Stimulated activated CD4-positive, alpha-beta T cell treated with anti-CD3 and anti-CD28 coated beads, Interleukin-4, amount 100 ng/mL, for 1 hour (primary cell): ENCODE results near the gene SALL4.
"Not testable (repeated sequence)": the region's sequence is repeated elsewhere in the genome, so short reads cannot be mapped to it uniquely, and the experiment has no call there.

Source experiments
- DNase-seq: peaks from one replicate; pipeline ENCODE4 v3.0.0-alpha.2; 2020

SALL4 gene

DNA sequence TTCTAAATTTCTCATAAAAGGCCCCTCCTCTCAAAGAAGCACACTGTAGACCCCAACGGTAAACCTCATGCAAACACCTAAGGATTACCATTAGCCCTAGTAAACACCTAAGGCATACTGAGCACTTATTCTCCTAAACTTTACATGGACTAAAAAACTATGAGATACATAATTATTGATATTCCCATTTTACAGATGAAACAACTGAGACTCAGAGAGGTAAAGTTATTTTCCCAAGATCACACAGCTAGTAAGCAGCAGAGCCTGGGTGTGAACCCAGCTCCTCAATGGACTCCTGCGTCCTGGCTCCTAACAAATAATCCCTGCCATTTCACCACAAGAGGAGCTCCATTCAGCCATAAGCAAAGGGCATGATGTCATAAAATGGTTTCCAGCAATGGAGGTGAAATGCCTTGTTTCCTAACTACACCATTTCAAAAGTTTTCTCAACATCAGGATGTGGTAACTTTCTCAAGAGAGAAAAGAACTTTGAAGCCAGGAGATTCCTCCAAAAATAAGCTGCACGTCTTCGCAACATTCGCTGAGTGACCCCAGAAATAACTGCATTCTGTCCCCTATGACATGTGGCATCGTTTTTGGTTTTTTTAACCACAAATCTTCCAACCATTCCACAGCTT is 38.2 kb downstream of the SALL4 start:
- no peak for DNase-seq

DNA sequence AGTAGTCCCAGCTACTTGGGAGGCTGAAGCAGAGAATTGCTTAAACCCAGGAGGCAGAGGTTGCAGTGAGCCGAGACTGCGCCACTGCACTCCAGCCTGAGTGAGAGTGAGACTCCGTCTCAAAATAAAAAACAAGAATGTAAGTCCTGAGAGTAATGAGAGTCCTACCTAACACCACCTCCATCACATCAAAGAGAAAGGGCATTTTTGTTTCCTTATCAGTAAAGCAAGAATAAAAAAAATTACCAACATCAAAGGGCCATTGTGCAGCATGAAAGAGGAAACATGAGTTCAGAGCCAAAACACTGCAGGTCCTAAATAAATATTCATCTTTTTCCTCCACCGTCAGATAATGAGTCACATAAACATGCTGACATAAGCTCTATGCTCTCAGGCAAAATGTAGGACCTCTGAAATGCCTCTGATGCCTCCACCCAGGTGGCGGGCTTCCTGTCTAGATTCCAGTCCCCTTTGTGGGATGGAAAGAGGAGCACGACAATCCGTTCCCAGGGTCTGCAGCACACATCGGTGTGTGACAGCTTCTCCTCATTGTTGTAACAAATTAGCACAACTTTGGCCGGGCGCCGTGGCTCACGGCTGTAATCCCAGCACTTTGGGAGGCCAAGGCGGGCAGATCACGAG is 41.3 kb downstream of the SALL4 start:
- DNase-seq, result no peak

DNA sequence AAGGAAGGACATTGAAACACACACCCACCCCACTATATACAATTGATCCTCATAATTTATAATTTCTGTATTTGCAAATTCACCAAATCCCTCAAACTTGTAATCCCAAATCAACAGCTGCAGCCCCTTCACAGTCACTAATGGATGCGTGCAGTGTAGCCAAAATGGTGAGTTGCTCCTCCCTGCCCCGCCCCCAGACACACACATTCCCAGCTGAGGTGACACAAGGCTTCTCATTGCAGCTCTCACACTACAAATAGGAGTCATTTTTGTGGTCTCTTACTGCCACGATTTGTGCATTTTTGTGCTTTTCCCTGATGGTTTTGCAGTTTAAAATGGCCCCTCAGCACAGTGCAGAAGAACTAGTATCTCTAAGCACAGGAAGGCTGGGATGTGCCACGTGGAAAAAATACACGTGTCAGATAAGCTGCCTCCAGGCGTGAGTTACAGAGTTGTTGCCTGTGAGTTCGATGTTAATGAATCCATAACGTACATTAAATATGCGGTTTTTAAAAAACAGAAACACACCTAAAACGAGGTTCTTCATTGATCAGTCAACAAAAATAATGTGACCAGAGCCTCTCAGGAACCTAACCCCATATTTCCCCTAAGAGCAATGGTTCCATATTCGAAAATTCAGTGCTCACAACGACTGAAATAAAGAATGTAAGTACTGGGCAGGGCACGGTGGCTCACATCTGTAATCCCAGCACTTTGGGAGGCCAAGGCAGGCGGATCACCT is 42.4 kb downstream of the SALL4 start:
- no peak for DNase-seq

DNA sequence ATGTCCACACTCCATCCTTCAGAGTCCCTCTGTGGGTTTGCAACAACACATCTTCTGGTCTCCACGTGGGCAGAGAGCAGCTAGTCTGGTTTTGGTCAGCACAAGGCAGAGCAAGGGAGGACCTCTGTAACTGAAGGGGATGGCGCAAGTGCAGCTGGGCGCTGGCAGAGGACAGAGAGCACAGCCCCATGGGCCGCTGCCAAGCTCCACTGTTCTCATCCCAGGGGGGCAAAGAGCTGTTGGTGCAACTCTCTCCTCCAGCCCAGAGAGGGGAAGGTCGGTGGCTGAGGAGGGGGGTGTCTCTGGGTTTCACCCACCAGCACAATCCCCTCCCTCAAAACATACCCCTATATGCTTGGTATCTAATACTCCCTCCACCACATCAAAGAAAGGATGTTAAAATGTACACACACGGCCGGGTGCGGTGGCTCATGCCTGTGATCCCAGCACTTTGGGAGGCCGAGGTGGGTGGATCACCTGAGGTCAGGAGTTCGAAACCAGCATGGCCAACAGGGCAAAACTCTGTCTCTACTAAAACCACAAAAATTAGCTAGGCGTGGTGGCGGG is 43.3 kb downstream of the SALL4 start:
- no peak for DNase-seq

DNA sequence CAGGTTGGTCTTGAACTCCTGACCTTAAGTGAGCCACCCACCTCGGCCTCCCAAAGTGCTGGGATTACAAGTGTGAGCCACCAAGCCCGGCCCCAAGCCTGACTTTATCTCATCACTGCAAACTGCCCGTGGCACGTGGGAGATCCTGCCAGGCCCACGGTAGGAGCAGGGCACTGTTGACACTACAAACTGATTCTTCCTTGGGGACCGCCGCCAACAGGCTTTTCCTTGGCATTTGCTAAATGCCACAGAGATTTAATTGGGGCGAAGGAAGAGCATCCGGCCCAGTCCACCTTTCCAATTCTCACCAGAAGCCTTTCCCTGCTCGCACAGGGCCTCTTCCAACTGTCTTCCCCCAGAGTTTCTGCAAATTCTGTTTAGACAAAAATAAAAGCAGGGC is 45.1 kb downstream of the SALL4 start:
- no peak for DNase-seq

DNA sequence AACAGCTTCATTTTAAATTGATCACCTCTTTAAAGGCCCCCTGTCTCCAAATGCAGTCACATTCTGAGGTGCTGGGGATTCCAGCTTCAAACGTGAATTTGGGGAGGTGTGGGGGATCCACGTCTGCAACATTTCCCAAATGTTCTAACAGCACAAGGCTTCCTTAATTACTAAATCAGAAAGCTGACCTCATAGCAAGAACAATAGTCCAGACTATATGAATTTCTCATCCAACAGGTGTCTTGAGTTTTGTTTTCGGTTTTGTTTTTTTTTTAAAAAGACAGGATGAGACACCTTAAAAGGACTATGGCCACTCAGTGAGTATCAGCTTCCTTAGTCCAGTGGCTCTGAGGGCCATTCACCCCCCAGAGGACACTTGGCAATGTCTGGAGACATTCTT is 45.7 kb downstream of the SALL4 start:
- no peak for DNase-seq

DNA sequence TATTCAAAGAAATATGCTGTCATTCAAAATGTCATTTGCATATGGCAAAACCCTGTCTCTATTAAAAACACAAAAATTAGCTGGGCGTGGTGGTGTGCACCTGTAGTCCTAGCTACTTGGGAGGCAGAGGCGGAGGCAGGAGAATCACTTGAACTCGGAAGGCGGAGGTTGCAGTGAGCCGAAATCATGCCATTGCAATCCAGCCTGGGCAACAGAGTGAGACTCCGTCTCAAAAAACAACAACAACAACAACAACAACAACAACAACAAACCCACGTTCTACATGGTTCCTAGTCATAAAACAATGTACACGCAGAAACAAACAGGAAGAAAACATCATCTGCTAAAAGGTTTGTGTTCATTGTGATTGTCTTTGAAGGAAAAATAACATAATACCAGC is 49.1 kb downstream of the SALL4 start:
- DNase-seq, result not testable (repeated sequence)

DNA sequence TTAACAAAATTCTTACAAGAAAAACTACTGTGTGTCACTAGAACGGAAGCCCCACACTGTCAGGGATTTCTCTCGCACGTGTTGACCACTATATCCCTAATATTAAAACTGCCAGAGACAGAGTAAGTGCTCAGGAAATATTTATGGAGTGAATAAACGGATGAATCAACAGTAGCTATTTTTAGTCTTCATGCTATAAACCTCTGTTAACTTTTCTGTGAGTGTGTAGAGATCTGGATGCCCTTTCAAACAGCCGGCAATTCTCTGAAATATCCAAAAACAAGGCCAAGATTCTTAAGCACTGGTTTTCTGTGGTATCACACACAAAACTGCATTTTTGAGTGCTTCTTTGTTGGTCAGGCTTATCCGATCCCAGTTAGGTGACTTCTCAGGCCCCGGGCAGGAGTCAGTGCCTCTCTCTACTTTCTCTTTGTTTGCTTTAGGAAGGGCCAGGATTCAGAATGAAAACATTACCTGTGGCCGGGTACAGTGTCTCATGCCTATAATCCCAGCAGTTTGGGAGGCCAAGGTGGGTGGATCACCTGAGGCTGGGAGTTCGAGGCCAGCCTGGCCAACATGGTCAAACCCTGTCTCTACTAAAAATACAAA is 49.9 kb downstream of the SALL4 start:
- DNase-seq, result no peak

DNA sequence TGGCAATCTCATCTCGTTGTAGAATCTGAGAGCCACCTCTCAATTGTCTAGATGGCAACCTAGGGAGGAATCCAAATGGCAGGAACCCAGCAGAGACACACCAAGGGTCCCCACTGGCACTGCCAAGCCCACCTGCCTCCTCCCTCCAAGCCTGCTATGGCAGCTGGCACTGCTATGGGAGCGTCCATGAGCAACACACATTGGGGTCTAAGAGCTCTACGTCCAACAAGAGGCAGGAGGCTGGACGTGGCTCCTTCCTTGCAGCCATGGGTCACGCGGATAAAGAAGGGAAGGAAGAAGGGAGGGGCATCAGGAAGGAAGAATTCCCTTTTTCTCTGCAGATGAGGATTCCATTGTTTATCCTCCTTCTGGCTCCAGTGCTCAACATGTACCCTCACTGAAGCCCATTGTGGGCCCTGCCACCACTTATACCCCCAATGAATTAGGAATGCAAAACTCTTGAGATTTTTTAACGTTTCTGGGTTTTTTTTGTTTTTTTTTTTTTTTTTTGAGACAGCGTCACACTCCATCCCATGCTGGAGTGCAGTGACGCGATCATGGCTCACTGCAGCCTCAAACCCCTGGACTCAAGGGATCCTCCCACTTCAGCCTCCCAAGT is 51.4 kb downstream of the SALL4 start:
- DNase-seq, result no peak

DNA sequence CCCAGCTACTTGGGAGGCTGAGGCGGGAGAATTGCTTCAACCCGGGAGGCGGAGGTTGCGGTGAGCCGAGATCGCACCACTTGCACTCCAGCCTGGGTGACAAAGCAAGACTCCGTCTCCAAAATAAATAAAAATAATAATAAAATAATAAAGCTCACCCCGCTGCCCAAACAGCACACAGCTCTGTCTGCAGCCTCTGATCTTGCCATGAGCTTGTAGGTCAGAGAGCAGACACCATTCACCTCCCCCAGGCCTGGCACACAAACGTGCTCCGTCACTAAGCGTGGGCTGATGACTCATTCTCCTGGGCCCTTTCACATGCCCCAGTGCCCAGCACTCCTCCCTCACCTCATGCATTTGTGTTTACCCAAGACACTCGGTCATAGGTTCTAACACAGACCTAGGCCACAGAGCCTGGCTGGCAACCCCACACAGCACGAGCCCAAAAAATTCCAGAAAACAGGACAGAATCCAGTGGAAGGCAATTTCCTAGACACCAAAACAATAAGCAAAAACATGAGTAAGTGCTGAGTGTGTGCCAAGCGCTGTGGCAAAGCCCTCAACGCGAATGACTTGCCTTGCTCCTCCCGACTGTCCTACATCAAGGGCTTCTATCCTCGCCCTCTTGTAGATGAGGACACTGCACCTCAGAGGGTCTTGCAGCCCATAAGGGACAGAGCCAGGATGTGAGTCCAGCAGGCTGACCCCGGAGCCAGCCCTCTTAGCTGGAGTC is 52.1 kb downstream of the SALL4 start:
- DNase-seq, result peak; percentile 38

DNA sequence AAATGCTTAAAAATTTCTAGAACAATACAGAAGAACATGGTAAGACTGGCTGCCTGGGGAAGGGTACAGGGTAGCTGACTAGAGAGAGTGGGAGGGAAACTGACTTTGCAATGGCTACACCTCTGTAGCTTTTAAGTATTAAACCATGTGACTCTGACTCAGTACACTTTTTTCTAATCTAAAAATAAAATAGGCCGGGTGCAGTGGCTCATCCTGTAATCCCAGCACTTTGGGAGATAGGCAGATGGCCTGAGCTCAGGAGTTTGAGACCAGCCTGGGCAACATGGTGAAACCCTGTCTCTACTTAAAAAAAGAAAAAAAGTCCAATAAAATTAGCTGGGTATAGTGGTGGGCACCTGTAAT is 52.7 kb downstream of the SALL4 start:
- no peak for DNase-seq

DNA sequence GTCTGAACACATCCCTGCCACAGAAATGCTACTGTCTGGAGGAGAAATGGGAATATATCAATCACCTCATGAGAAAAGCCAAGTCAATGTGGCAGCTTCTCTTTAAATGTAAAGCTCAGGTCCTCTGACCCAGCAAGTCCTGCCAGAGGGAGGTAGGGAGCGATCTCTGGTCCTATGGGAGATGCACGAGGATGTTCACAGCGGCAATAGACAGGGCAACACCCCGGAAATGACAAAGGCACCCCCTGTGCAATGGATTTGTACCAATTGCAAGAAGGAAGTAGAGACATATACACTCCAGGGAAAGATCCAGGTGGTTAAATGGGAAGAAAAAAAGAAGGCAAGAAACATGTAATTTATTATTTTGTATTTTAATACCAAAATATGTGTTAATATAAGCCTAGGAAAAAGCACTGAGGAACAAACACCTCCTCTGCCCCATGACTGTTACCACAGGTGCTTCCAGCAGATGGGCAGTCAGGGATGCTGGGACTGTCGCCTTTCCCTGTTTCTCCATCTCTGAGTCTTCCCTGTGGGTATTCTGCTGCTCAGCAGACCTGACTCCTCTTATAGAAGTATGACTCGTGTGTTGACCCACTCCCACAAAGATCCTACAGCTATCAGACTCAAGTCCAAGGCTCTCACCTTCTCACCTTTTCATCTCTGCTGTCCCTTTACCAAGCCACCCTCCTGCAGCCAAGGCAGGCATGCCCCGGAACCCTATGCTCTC is 55.0 kb downstream of the SALL4 start:
- no peak for DNase-seq

DNA sequence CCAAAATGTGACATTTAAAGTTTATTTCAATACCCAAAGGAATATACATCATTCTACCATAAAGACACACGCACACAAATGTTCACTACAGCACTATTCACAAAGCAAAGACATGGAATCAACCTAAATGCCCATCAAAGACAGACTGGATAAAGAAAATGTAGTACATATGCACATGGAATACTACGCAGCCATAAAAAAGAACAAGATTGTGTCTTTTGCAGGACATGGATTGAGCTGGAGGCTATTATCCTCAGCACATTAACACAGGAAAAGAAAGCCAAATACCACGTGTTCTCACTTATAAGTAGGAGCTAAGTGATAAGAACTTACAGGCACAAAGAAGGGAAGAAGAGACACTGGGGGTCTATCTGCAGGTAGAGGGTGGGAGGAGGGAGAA is 56.5 kb downstream of the SALL4 start:
- no peak for DNase-seq

DNA sequence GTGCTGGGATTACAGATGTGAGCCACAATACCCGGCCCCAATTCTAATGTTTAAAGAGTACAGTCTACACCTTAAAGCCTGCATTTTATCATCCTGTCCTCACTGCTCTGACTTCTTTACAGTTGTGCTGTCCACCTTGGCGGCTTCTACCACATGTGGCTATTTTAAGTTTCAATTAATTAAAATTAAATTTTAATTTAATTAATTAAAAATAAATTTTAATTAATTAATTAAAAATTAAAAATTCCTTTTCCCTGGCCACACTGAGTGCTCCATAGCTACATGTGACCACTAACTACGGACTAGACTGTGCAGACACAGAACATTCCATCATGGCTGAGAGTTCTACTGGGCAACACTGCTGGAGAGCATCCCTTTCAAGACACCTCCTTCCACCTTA is 61.5 kb downstream of the SALL4 start:
- DNase-seq, result no peak

DNA sequence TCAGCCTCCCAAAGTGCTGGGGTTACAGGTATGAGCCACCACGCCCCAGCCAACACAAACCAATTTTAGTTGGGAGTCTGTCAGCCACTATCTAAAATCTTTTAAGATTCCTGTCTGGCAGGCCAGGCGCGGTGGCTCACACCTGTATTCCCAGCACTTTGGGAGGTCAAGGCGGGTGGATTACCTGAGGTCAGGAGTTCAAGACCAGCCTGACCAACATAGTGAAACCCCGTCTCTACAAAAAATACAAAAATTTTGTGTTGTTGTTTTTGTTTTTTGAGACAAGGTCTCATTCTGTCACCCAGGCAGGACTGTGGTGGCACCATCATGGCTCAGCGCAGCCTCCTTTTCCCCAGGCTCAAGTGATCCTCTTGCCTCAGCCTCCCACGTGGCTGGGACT is 62.0 kb downstream of the SALL4 start:
- DNase-seq, result not testable (repeated sequence)

DNA sequence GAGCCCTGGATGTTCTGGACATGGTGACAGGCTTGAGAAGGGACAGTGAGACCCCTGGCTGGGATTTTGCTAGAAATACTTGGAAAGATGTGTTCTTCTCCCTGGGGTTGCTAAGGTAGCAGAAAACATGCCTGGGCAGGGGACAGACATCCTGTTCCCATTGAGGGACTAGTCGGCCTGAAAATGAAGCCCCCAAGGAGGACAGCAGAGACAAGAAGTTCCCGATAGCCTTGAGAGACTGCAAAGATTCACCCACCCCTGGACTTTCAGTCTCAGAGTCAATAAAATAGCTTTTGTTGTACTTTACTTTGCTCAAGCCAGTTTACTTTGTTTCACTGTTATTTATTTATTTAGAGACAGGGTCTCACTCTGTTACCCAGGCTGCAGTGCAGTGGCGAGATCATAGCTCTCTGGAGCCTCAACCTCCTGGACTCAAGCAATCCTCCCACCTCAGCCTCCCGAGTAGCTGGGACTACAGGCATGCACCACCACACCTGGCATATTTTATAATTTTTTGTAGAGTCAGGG is 62.5 kb downstream of the SALL4 start:
- DNase-seq, result no peak

DNA sequence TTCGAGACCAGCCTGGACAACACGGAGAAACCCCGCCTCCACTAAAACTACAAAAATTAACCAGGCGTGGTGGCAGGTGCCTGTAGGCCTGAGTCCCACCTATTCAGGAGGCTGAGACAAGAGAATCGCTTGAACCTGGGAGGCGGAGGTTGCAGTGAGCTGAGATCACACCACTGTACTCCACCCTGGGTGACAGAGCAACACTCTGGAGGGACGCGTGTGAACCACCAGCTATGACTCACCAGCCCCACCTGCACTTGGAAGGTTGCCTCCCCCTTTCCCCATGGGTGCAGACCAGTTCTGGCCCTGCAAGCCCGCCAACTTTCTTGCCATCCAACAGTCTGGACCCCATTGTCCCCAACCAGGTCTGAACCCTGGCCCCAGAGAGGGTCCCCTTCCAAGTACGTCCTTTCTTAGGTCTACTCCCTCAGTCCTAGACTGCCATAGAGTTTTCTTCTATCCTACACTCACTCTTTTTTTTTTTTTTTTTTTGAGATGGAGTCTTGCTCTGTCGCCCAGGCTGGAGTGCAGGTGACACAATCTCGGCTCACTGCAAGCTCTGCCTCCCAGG is 63.4 kb downstream of the SALL4 start:
- no peak for DNase-seq

DNA sequence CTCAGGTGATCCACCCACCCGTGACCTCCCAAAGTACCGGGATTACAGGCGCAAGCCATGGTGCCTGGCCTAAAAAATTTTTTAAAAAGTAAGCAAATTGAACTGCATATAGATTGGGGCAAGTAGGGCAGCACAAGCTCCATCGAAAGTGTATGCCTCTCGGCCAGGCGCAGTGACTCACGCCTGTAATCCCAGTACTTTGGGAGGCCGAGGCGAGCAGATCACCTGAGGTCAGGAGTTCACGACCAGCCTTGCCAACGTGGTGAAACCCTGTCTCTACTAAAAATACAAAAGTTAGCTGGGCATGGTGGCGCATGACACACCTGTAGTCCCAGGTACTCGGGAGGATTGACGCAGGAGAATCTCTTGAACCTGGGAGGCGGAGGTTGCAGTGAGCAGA is 64.1 kb downstream of the SALL4 start:
- DNase-seq, result not testable (repeated sequence)

DNA sequence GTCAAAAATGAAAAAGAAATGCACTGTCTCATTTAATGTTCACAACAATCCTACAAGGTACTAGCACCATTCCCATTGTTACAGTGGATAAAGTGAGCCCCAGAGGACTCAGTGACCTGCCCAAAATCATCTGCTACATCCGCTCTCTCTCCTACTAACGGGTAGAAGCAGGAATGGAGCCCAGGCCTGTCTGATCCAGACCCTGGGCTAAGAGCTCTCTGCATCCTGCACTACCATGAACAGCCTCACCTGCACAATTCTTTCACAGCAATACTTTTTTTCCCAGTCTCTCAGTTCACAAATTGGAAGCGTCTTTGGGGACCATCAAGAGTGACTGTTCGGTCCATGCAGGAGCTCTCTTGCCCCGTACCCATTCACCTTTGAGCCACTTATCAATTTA is 65.4 kb downstream of the SALL4 start:
- no peak for DNase-seq

DNA sequence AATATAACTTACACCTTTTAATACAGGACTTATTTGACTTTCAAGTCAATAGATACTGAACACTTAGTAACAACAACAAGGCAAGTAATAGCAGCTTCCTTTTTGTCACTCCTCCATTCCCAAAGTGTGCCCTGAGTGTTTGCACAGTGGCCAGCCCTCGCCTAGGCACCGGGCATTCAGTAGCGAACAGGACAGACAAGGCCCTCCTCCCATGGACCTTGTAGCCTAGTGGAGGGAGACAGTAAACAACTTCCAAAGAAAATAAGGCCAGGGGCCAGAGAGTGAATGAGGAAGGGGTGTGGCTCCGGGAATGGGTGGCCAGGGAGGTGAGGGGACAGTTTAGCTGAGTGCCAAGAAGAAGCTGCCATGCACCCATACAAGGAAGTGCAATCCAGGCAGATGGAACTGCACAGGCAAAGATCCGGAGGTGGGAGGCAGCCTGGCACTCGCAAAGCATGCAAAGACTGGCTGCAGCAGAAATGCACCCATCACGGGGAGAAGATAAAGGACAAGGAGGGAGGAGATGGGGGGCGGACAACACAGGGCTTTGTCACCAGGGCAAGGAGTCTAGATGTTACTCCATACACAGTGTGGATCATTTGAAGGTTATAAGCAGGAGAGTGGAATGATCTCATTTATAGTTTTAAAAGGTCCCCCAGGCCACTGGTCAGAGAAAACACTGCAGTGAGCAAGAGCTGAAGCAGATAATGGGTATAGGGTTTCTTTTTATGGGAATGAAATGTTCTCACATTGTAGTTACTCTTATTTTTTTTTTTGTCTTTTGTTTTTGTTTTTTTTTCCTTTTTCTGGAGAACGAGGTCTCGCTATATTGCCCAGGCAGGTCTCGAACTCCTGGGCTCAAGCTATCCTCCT is 66.4 kb downstream of the SALL4 start:
- DNase-seq, result no peak
